Stimulated activated memory B cell treated with anti-CD40 and anti-IgM and Interleukin-4, amounts not matched to agents 10 μg/mL and 1 μg/mL and 100 μg/mL, for 72 hours (primary cell): Measurements from ENCODE around the gene ACTA2.

Experiments
- ATAC-seq: fragments of 150-1000 bp; cut with Tn5 transposase; 2 replicates; pipeline ENCODE4 v1.10.0; 2021
- H3K27ac Mint-ChIP-seq: one replicate; pipeline ENCODE4 v1.8.0; 2022; ENCODE audit warnings: mild to moderate bottlenecking, mixed read lengths
- H3K27me3 Mint-ChIP-seq: one replicate; pipeline ENCODE4 v1.8.0; 2022; ENCODE audit warnings: mixed read lengths
- H3K36me3 Mint-ChIP-seq: one replicate; pipeline ENCODE4 v1.8.0; 2022; ENCODE audit warnings: mixed read lengths
- H3K4me1 Mint-ChIP-seq: one replicate; pipeline ENCODE4 v1.8.0; 2022; ENCODE audit warnings: mixed read lengths
- H3K4me3 Mint-ChIP-seq: one replicate; pipeline ENCODE4 v1.8.0; 2022; ENCODE audit warnings: mild to moderate bottlenecking, moderate library complexity, mixed read lengths
- H3K9me3 Mint-ChIP-seq: one replicate; pipeline ENCODE4 v1.8.0; 2022; ENCODE audit warnings: mixed read lengths

ACTA2 gene

GRCh38 chr10:88971221-88972061, 18.9 kb upstream of the ACTA2 start:
- ATAC-seq: no peak
- Mint-ChIP-seq H3K27ac (no peak overlapping the region), H3K27me3 (no peaks in the 10 kb centered on the region), H3K4me3 (no peak overlapping the region), H3K36me3 (peaks cover 5% of the 10 kb centered on the region), H3K4me1 (peaks cover 10% of the 10 kb centered on the region), H3K9me3 (no peaks in the 10 kb centered on the region)

GRCh38 chr10:88968391-88968790, 15.8 kb upstream of the ACTA2 start:
- Mint-ChIP-seq H3K9me3 (no peaks in the 10 kb centered on the region), H3K27ac (no peak overlapping the region), H3K4me3 (no peak overlapping the region), H3K4me1 (no peaks in the 10 kb centered on the region), H3K27me3 (no peaks in the 10 kb centered on the region), H3K36me3 (peaks cover 5% of the 10 kb centered on the region)
- ATAC-seq: no peak

- Mint-ChIP-seq H3K4me1 (no peaks in the 10 kb centered on the region), H3K27ac (no peak overlapping the region), H3K9me3 (no peaks in the 10 kb centered on the region), H3K4me3 (no peak overlapping the region), H3K27me3 (no peaks in the 10 kb centered on the region), H3K36me3 (peaks cover 12% of the 10 kb centered on the region)
- ATAC-seq: no peak
Observed at GRCh38 chr10:88966797-88967196, 14.2 kb upstream of the ACTA2 start.

- Mint-ChIP-seq H3K4me3 (no peak overlapping the region), H3K4me1 (no peaks in the 10 kb centered on the region), H3K27me3 (no peaks in the 10 kb centered on the region), H3K36me3 (peaks cover 12% of the 10 kb centered on the region), H3K9me3 (no peaks in the 10 kb centered on the region), H3K27ac (no peak overlapping the region)
- ATAC-seq: no peak
Observed at GRCh38 chr10:88964869-88965415, 12.4 kb upstream of the ACTA2 start.

- no peaks in the 10 kb centered on the region for H3K4me1 Mint-ChIP-seq
- H3K27me3 Mint-ChIP-seq: no peaks in the 10 kb centered on the region
- ATAC-seq: no peak
- H3K27ac Mint-ChIP-seq: no peak overlapping the region
- H3K9me3 Mint-ChIP-seq: no peaks in the 10 kb centered on the region
- no peak overlapping the region for H3K4me3 Mint-ChIP-seq
- peaks cover 12% of the 10 kb centered on the region for H3K36me3 Mint-ChIP-seq
Observed at GRCh38 chr10:88964360-88964759, 11.8 kb upstream of the ACTA2 start.

DNA sequence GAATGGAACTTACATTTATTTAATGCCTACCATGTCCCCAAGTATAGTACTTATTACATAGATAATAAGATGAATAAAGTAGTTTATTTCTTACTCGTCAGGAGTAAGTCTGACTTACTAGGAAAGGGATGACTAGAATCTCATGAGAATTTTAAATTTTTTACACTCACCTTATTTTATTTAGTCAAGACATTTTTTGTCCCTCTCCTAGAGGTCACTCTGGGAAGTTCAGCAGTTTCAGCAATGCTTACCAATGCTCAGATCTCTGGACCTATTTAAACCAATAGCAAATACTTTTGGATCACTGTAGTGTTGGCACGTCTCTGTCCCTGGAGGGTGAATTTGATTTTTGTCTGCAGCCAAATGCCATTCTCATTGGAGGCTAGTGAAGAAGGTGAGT, 10.7 kb upstream of the ACTA2 start:
- Mint-ChIP-seq H3K4me3 (no peak overlapping the region), H3K4me1 (no peaks in the 10 kb centered on the region), H3K9me3 (no peaks in the 10 kb centered on the region), H3K36me3 (peaks cover 12% of the 10 kb centered on the region), H3K27me3 (no peaks in the 10 kb centered on the region), H3K27ac (no peak overlapping the region)
- no peak for ATAC-seq

GRCh38 chr10:88962336-88962735, 9.8 kb upstream of the ACTA2 start:
- no peak overlapping the region for H3K4me3 Mint-ChIP-seq
- H3K27ac Mint-ChIP-seq: no peak overlapping the region
- H3K4me1 Mint-ChIP-seq: no peaks in the 10 kb centered on the region
- no peaks in the 10 kb centered on the region for H3K9me3 Mint-ChIP-seq
- H3K36me3 Mint-ChIP-seq: peaks cover 12% of the 10 kb centered on the region
- ATAC-seq: no peak
- no peaks in the 10 kb centered on the region for H3K27me3 Mint-ChIP-seq

DNA sequence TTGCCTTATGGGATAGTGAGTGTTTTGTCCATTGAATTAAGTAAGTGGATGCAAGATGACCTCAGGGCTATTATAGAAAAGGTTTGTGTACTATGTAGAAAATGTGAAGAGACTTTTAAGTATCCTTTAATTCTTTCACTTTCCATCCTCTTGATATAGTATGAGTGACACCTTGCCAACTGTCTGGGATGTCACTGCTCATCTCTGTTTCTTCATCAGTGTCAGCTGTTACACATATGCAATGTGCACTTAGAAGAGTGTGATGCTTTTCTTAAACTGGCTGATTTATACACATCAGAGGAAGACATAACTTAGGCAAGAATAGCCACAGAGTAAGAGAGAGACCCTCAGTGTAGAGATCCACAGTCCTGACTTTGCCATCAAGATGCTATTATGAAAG, 8.7 kb upstream of the ACTA2 start:
- ATAC-seq: no peak
- Mint-ChIP-seq H3K27ac (no peak overlapping the region), H3K27me3 (no peaks in the 10 kb centered on the region), H3K36me3 (peaks cover 17% of the 10 kb centered on the region), H3K4me3 (no peak overlapping the region), H3K9me3 (no peaks in the 10 kb centered on the region), H3K4me1 (no peaks in the 10 kb centered on the region)

GRCh38 chr10:88960802-88961201, 8.2 kb upstream of the ACTA2 start:
- ATAC-seq: no peak
- Mint-ChIP-seq H3K4me3 (no peak overlapping the region), H3K27me3 (no peaks in the 10 kb centered on the region), H3K27ac (no peak overlapping the region), H3K36me3 (peaks cover 19% of the 10 kb centered on the region), H3K9me3 (no peaks in the 10 kb centered on the region), H3K4me1 (no peaks in the 10 kb centered on the region)

GRCh38 chr10:88958721-88959120, 6.1 kb upstream of the ACTA2 start:
- no peak overlapping the region for H3K27ac Mint-ChIP-seq
- H3K9me3 Mint-ChIP-seq: peaks cover 1% of the 10 kb centered on the region
- H3K36me3 Mint-ChIP-seq: peaks cover 16% of the 10 kb centered on the region

DNA sequence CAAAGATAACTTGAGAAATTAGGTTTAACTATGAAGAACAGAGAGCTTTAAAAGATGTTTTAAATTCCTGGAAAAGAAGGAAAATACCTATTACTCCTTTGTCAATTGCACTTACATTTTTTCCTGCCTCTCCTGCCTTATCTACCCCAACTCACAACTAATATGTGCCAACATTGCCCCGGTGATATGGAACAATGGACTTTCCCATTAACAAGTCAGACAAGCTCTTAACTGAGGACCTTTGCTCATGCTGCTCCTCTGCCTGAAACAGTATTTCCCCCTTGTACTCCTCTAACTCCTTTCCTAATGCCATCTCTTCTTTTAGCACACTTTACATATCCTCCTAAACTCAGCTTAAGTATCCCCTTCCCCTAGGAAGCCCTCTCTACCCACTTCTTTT, 4.8 kb upstream of the ACTA2 start:
- H3K27me3 Mint-ChIP-seq: no peaks in the 10 kb centered on the region
- H3K9me3 Mint-ChIP-seq: peaks cover 2% of the 10 kb centered on the region
- no peak overlapping the region for H3K27ac Mint-ChIP-seq

More at GRCh38 chr10:88958721-88959120, 6.1 kb upstream of the ACTA2 start:
- Mint-ChIP-seq H3K4me3 (no peak overlapping the region), H3K4me1 (no peaks in the 10 kb centered on the region), H3K27me3 (no peaks in the 10 kb centered on the region)
- ATAC-seq: no peak

DNA sequence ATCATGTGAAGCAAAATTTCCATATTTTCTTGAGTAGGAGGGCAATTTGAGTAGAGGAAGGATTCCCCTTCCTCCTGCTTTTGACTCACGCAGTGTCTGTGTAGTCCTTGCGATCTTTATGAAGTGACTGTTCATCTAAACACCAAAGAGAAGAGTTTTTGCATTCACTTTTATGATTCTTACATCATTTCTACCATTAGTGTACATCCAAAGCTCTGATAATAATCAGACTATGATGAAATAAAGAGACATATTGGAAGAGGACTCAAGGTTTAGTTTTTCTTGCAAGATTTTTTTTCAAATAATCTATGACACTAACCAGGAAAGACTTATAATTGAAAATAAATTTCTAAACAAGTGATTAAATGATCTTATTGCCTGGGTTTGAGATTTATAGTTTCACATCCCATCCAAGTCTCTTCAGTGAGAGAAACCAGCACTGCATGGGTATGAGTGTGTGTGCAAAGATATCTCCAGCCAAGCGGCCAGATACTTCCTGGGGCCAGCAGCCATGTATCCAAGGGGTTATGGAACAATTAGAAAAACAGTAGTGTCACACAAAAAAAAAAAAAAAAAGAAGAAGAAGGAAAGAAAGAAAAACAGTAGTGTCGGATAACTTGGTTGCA, 2.0 kb upstream of the ACTA2 start:
- Mint-ChIP-seq H3K4me3 (no peak overlapping the region), H3K27me3 (no peaks in the 10 kb centered on the region), H3K27ac (no peak overlapping the region), H3K36me3 (peaks cover 32% of the 10 kb centered on the region), H3K4me1 (no peaks in the 10 kb centered on the region), H3K9me3 (peaks cover 2% of the 10 kb centered on the region)
- no peak for ATAC-seq

More for the DNA sequence above, 4.8 kb upstream of the ACTA2 start:
- peaks cover 17% of the 10 kb centered on the region for H3K36me3 Mint-ChIP-seq
- ATAC-seq: no peak
- no peaks in the 10 kb centered on the region for H3K4me1 Mint-ChIP-seq
- no peak overlapping the region for H3K4me3 Mint-ChIP-seq

GRCh38 chr10:88953662-88954061, 1.1 kb upstream of the ACTA2 start:
- no peaks in the 10 kb centered on the region for H3K4me1 Mint-ChIP-seq
- no peak for ATAC-seq
- H3K27me3 Mint-ChIP-seq: no peaks in the 10 kb centered on the region
- H3K36me3 Mint-ChIP-seq: peaks cover 32% of the 10 kb centered on the region
- H3K4me3 Mint-ChIP-seq: no peak overlapping the region
- H3K27ac Mint-ChIP-seq: no peak overlapping the region
- peaks cover 2% of the 10 kb centered on the region for H3K9me3 Mint-ChIP-seq

DNA sequence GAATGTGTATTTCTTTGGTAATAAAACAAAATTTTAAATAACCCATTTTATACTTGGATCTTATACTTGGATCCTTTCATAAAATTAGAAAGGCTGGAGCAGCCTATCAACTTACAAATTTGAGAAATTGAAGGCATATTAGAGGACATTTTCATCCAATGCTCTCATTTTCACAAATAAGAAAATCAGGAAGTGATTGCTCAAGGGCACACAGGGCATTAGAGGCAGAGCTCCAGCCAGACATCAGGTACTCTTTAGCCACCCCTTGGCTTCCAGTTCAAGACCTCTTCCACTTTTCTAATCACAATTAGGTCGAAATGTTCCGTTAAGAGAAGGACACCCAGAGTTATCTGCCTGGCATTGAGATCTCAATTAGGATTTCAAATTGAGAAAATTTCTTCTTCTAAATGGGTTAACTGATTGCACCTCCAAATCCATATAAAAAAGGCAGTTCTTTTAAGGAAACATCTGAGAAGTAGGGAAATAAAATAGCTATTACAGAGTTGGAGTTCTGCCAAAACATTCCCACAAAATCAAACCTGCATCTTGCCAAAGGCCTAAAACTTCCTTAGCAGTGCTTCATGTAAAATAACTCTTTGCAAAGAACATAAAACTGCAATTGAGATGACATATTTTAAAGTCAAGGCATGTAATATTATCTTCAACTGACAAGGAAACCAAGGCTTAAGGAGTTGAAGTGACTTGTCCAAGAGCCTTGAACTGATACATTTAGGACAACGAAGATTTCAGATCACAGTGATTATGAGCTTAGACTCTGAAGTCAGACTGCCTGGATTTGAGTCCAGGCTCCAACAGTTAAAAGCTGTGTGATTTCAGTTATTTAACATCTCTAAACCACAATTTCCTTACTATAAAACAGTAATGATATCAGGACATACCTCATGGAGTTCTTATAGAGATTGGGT, 2.4 kb downstream of the ACTA2 start:
- Mint-ChIP-seq H3K36me3 (peaks cover 33% of the 10 kb centered on the region), H3K4me3 (no peak overlapping the region), H3K27me3 (no peaks in the 10 kb centered on the region), H3K27ac (no peak overlapping the region), H3K9me3 (peaks cover 2% of the 10 kb centered on the region), H3K4me1 (peaks cover 3% of the 10 kb centered on the region)
- ATAC-seq: no peak

DNA sequence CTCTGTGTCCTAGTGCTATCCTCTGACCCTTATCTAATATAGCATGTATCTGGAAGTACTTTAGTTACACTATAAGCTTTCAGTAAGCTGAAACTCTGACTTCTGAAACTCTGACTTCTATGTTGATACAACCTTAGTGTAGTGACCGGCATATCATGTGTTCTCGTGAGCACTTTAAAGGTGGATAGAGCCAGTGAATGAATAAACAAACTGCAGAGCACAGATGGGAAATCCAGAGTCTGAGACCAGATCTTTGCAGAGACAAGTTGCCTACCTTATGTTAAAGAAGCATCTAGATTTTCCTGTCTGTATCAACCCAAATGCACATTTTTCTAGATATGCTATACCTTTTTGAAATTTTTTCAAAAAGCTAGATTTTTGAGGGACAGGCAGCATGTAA, 3.5 kb downstream of the ACTA2 start:
- H3K9me3 Mint-ChIP-seq: peaks cover 2% of the 10 kb centered on the region
- peaks cover 33% of the 10 kb centered on the region for H3K36me3 Mint-ChIP-seq
- peaks cover 14% of the 10 kb centered on the region for H3K4me1 Mint-ChIP-seq
- H3K27ac Mint-ChIP-seq: no peak overlapping the region
- no peak for ATAC-seq
- H3K4me3 Mint-ChIP-seq: no peak overlapping the region
- H3K27me3 Mint-ChIP-seq: no peaks in the 10 kb centered on the region
